Measurements from ENCODE around the gene CTDSPL. TPM values are rescaled to one million over a fixed set of nuclear protein-coding genes. Genes with fewer than 3 reads are reported as not detected.

Gene CTDSPL
- total RNA-seq, 1 donor, result 33.6 TPM

GRCh38 chr3:37887062-37887461 lies 25.4 kb downstream of the CTDSPL start:
- no peak for DNase-seq (ENCODE audit: low read depth)
- no peak for TF ChIP-seq CTCF (IDR thresholded peaks at IDR 0.05; ENCODE audit: insufficient read depth, low read length)
- H3K4me3 ChIP-seq (ENCODE audit: low read depth, low read length), result no peak overlapping the region

- no peak for DNase-seq (ENCODE audit: low read depth)
- no peak overlapping the region for H3K4me3 ChIP-seq (ENCODE audit: low read depth, low read length)
- TF ChIP-seq CTCF (IDR thresholded peaks at IDR 0.05; ENCODE audit: insufficient read depth, low read length), result no peak
Observed at GRCh38 chr3:37887824-37888223, 26.1 kb downstream of the CTDSPL start.

- no peak for TF ChIP-seq CTCF (IDR thresholded peaks at IDR 0.05; ENCODE audit: insufficient read depth, low read length)
- no peak for DNase-seq (ENCODE audit: low read depth)
- no peak overlapping the region for H3K4me3 ChIP-seq (ENCODE audit: low read depth, low read length)
Observed at GRCh38 chr3:37888421-37888820, 26.7 kb downstream of the CTDSPL start.

GRCh38 chr3:37890522-37890921 lies 28.8 kb downstream of the CTDSPL start:
- no peak for DNase-seq (ENCODE audit: low read depth)
- H3K4me3 ChIP-seq (ENCODE audit: low read depth, low read length), result no peak overlapping the region
- TF ChIP-seq CTCF (IDR thresholded peaks at IDR 0.05; ENCODE audit: insufficient read depth, low read length), result no peak

GRCh38 chr3:37891227-37891626 lies 29.5 kb downstream of the CTDSPL start:
- H3K4me3 ChIP-seq (ENCODE audit: low read depth, low read length), result no peak overlapping the region
- no peak for TF ChIP-seq CTCF (IDR thresholded peaks at IDR 0.05; ENCODE audit: insufficient read depth, low read length)
- DNase-seq (ENCODE audit: low read depth), result no peak

GRCh38 chr3:37892927-37893600 lies 31.4 kb downstream of the CTDSPL start:
- TF ChIP-seq CTCF (IDR thresholded peaks at IDR 0.05; ENCODE audit: insufficient read depth, low read length), result no peak
- no peak overlapping the region for H3K4me3 ChIP-seq (ENCODE audit: low read depth, low read length)
- DNase-seq (ENCODE audit: low read depth), result peak; percentile 23

- DNase-seq (ENCODE audit: low read depth), result no peak
- H3K4me3 ChIP-seq (ENCODE audit: low read depth, low read length), result no peak overlapping the region
- TF ChIP-seq CTCF (IDR thresholded peaks at IDR 0.05; ENCODE audit: insufficient read depth, low read length), result no peak
Observed at GRCh38 chr3:37896827-37897226, 35.1 kb downstream of the CTDSPL start.
